ENCODE results near the gene PIP5K1B.
"Not testable (repeated sequence)": the region's sequence is repeated elsewhere in the genome, so short reads cannot be mapped to it uniquely, and the experiment has no call there.

Gene PIP5K1B

GRCh38 chr9:68967800-68968199 is 262.8 kb downstream of the PIP5K1B start:
- no peak for DNase-seq

- DNase-seq, result no peak
Observed at GRCh38 chr9:68969538-68969937, 264.5 kb downstream of the PIP5K1B start.

- DNase-seq, result no peak
Observed at GRCh38 chr9:68970151-68970550, 265.1 kb downstream of the PIP5K1B start.

DNA sequence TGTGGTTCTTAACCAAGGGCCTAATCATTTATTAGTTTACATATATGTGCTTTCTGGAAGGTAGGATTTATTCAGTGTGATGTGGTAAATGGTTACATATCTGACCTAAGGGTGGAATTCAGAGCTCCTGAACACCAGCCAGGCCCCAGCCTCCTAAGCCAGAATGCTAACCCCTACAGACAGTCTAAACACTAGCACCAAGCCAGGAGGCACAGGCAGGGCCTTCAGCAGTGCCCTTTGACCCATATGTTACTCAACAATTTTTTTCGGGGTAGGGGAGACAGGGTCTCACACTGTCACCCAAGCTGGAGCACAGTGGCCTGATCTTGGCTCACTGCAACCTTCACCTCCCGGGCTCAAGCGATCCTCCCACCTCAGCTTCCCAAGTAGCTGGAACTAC is 268.6 kb downstream of the PIP5K1B start:
- DNase-seq, result no peak

- no peak for DNase-seq
Observed at GRCh38 chr9:68974431-68974830, 269.4 kb downstream of the PIP5K1B start.

DNA sequence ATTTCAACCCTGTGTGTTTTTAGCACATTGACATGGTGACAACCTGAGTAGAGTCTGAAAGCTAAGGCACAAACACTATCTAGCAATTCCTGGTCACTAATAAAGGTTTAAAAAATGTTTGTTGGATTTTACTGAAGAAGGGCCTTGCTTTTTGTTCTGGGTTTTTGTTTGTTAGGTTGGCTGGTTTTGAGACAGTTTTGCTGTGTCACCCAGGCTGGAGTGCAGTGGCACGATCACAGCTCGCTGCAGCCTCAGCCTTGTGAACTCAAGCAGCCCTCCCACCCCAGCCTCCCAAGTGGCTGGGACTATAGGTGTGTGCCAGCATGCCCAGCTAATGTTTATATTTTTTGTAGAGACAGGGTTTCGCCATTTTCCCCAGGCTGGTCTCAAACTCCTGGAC is 269.9 kb downstream of the PIP5K1B start:
- no peak for DNase-seq

DNA sequence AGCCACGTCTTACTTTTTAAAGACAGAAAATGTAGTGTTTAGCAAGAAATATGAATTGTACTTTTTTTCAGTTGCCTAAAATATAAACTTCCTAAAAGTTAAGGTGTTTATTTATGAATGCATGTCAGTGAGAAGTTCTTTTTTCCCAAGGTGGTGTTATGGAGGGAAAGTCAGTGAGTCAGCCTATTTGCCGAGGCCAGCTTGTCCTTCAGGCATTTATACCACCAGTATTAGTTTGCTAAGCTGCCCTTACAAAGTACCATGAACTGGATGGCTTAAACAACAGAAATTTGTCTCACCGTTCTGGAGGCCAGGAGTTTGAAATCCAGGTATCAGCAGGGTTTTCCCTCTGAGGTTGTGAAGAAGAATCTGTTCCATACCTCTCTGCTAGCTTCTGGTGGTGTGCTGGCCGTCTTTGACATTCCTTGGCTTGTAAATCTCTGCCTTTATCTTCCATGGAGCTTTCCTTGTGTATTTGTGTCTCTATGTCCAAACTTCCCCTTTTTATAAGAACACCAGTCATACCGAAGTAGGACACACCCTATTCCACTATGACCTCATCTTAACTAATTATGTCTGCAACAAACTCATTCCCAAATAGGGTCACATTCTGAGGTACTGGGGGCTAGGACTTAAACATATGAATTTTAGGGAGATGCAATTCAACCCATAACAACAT is 270.5 kb downstream of the PIP5K1B start:
- no peak for DNase-seq

DNA sequence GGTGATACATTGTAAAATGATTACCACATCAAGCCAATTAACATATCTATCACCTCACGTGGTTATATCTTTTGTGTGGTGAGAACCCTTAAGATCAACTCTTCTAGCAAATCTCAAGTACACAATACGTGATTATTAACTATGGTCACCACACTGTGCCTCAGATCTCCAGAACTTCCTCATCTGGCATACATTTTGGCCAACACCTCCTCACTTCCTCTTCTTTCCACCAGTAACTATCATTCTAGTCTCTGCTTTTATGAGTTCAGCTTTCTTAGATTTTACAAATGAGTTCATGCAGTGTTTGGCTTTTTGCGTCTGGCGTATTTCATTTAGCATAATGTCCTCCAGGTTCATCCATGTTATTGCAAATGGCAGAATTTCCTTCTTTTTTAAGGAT is 273.0 kb downstream of the PIP5K1B start:
- no peak for DNase-seq

- DNase-seq, result no peak
Observed at GRCh38 chr9:68978501-68978900, 273.5 kb downstream of the PIP5K1B start.

DNA sequence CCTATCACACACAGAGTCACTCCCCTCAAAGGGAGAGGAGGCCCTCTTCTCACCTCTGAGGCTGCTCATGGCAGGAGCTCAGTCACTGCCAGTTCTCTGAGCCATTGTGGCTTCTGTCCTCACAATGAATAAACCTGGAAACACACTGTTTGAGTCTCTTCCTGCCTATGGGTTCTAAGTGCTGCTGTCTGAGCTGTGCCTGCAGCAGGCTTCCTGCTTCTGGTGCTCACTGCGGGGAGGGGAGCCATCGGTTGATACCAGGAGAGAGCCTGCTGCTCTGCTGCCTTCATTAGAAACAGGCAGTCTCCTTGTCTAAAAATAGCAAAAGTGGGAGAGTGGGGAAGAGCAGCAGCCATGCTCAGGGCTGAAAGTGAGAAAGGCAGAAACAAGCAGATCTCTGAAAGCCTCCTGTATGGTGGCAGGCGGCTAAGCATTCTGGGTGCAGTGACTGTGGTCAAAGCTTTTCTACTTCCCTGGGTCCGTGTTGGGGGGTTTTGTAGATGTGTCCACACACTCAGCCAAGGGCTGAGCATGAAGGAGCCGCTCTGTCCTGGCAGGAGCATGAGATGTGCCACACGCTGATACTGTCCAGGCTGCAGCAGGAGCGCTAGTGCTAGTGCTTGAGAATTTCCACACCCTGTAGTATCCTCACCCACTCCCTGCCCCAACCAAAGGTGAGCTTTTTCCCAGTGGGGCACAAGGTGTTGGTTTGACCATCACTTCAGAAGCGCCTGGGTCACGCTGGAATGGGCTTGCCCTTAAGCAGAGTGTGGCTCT is 274.7 kb downstream of the PIP5K1B start:
- no peak for DNase-seq

DNA sequence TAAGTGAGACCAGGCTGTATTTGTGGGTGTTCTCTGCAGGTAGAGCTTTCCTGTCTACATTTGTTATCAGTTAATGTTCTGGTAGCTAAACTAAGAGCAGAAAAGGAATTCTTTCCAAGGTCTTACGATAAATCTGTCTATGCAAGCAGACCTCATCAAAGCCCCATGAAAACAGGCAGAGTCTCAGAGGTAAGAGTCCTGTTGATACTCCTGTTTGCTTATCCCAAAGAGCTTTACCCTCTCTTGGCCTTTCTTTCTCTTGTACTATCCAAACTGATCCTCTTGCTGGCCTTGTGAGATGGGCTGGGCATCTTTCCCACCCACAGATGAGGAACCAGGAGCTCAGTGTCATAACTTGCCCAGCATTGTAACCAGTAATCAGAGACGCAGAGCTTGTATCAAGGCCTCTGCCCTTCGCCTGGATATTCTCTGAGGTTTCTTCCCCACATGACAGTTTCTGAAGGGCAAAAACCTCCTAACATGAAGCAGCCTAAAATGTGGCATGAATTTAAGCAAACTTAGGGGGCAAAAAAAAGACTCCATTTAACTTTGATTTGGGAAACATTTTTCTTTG is 275.4 kb downstream of the PIP5K1B start:
- DNase-seq, result no peak

- DNase-seq, result no peak
Observed at GRCh38 chr9:68981789-68982188, 276.7 kb downstream of the PIP5K1B start.

- no peak for DNase-seq
Observed at GRCh38 chr9:68983008-68983411, 278.0 kb downstream of the PIP5K1B start.

GRCh38 chr9:68983522-68984424 is 278.7 kb downstream of the PIP5K1B start:
- DNase-seq, result no peak

GRCh38 chr9:68986949-68987348 is 281.9 kb downstream of the PIP5K1B start:
- not testable (repeated sequence) for DNase-seq

DNA sequence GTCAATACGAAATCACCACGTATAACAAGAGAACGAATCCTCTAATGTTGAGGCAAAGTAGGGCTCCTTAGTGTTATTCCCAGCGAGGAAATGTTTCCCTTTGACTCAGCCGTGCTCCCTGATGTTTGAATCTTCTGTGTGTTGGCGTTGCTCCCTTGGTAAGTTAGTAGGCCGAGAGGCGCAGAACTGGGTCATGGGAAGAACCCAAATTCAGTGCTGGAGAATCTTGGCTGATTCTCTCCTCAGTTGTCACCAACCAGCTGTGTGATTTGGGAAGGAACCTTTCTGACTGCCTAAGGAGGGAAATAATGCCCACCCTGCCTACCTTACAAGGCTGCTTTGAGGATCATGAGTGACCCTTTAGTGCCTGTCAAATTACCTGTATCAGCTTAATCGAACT is 286.4 kb downstream of the PIP5K1B start:
- DNase-seq, result no peak

DNA sequence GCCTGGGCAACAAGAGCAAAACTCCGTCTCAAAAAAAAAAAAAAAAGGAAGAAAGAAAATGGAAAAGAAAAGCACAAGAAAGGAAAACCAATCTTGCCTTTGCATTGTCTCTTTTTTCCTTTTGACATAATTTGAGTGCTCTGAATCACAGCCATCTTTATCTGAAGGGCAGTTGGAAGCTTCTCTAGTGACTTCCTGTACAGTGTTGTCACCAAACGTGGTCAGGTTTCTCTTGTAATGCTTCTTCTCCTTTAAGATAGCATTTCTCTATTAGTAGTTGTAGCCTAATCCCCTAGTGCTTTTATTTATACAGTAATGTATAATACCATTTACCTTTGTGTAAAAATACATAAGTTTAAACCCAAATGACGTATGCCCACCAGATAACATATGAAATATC is 290.7 kb downstream of the PIP5K1B start:
- DNase-seq, result no peak

DNA sequence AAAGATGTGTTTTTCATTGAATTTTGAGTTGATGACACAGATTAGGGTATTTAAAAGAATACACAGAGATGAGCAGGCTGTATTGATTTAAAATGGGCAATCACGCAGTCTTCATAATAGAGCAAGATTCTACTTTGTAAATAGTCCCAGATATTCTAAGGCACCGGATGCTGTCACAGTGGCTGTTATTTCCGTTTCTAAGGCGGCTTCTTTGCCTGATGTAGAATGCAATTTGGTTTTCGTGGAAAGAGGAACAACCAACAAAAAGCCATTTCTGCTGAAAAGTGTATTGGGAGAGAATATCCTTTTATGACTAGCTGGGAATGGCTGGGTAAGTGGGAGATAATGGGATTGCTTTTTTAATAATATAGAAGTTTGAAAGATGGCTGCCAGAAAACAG is 291.4 kb downstream of the PIP5K1B start:
- DNase-seq, result no peak

DNA sequence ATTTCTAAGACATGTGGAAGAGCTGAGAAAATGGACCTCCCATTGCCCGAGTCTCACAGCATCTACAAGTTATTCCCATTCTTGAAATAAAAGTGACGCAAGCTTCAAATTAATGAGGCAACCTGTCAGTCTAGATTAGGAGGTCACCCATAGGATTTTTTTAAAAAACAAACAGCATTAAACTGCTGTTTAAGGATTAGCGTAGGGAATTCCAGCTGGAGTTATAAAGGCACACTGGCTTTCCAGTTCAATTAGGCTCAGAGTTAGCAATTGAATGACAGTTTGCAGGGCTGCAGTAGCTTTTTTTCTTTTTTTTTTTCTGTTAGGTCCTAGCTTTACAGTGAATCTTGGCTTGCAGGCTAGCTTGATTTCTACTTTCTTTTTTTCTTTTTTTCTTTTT is 292.6 kb downstream of the PIP5K1B start:
- no peak for DNase-seq

DNA sequence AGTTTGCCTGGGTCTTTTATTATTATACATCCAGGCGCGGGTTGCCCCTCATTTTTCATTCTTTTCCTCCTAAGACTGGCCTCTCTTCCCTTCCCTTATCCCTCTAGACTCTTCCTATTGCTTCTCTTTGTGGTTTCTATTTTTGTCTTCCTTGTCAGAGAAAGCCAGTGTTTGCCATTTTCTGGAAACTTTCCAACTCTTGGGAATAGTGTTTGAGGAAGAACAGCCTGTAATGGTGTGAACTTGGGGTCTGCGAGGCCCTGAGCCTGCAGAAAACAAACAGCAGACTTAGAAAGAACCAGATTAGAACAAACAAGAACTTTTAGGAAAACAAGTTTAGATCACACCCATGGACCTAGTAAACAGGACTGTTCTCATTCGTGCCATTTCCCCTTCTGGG is 293.3 kb downstream of the PIP5K1B start:
- no peak for DNase-seq

GRCh38 chr9:68998812-68999211 is 293.8 kb downstream of the PIP5K1B start:
- DNase-seq, result no peak

GRCh38 chr9:68999393-69000105 is 294.5 kb downstream of the PIP5K1B start:
- peak; percentile 37 for DNase-seq

GRCh38 chr9:69001921-69002320 is 296.9 kb downstream of the PIP5K1B start:
- no peak for DNase-seq
